Neuronal stem cell (in vitro differentiated cells): Measurements from ENCODE around the gene SHBG. TPM values are rescaled to one million over a fixed set of nuclear protein-coding genes. Genes with fewer than 3 reads are reported as not detected.

Experiments
- small RNA-seq: library from polyadenylated mRNA; stranded (forward); fragments of <200 nt; extraction: miRNeasy Mini kit (QIAGEN cat#:217004); gene quantifications from one replicate; pipeline ENCODE3, GENCODE V24; 2013; ENCODE audit not compliant: insufficient read depth

SHBG gene

Small RNA genes lying within 50 kb of the gene (small RNA-seq; reads per million reads assigned to genes)
- gene CD68: not detected
